Neural progenitor cell (in vitro differentiated cells): ENCODE measurements around the gene ADAMTSL5. TPM values are rescaled to one million over a fixed set of nuclear protein-coding genes. Genes with fewer than 3 reads are reported as not detected.

Source experiments
- DNase-seq: peaks from one replicate; pipeline ENCODE4 v3.0.0-alpha.2; 2016; ENCODE audit warnings: low spot score
- H2AFZ ChIP-seq: fragments of 200-600 bp; sonication (generic); replicated peaks from 2 replicates; pipeline ENCODE4 v1.6.1; 2016; ENCODE audit warnings: antibody characterized with exemption
- H3F3A ChIP-seq: fragments of 200-600 bp; sonication (generic); 2 replicates; pipeline ENCODE4 v1.6.1; 2016; ENCODE audit warnings: antibody characterized with exemption, low read depth
- H3K27ac ChIP-seq: fragments of 200-600 bp; sonication (generic); 2 replicates; pipeline ENCODE4 v1.5.1; 2016; ENCODE audit warnings: mild to moderate bottlenecking
- H3K27me3 ChIP-seq: fragments of 200-600 bp; sonication (generic); 2 replicates; pipeline ENCODE4 v1.6.1; 2016; ENCODE audit warnings: mild to moderate bottlenecking, moderate library complexity
- H3K36me3 ChIP-seq: fragments of 200-600 bp; sonication (generic); 2 replicates; pipeline ENCODE4 v1.5.1; 2016
- H3K4me1 ChIP-seq: fragments of 200-600 bp; sonication (generic); 2 replicates; pipeline ENCODE4 v1.6.1; 2016; ENCODE audit warnings: mixed run types
- H3K4me2 ChIP-seq: fragments of 200-600 bp; sonication (generic); 2 replicates; pipeline ENCODE4 v1.6.1; 2016
- H3K4me3 ChIP-seq: fragments of 200-600 bp; sonication (generic); 2 replicates; pipeline ENCODE4 v1.5.1; 2016
- H3K79me2 ChIP-seq: fragments of 200-600 bp; sonication (generic); 2 replicates; pipeline ENCODE4 v1.6.1; 2016; ENCODE audit warnings: low read depth
- H3K9ac ChIP-seq: fragments of 200-600 bp; sonication (generic); 2 replicates; pipeline ENCODE4 v1.6.1; 2016
- H3K9me3 ChIP-seq: fragments of 200-600 bp; sonication (generic); 2 replicates; pipeline ENCODE4 v1.5.1; 2016; ENCODE audit warnings: low read depth
- H4K20me1 ChIP-seq: fragments of 200-600 bp; sonication (generic); 2 replicates; pipeline ENCODE4 v1.6.1; 2016; ENCODE audit warnings: low read depth
- H3K27ac Mint-ChIP-seq: 3 replicates; pipeline ENCODE4 v1.8.0; 2021; ENCODE audit warnings: mixed read lengths
- H3K27me3 Mint-ChIP-seq: 2 replicates; pipeline ENCODE4 v1.8.0; 2022; ENCODE audit warnings: low read depth, mild to moderate bottlenecking, inconsistent platforms, moderate library complexity, mixed read lengths; ENCODE audit not compliant: insufficient read depth
- H3K36me3 Mint-ChIP-seq: 3 replicates; pipeline ENCODE4 v1.8.0; 2021; ENCODE audit warnings: mixed read lengths
- H3K4me1 Mint-ChIP-seq: 3 replicates; pipeline ENCODE4 v1.8.0; 2021; ENCODE audit warnings: mixed read lengths
- H3K4me3 Mint-ChIP-seq: 3 replicates; pipeline ENCODE4 v1.8.0; 2021; ENCODE audit warnings: mild to moderate bottlenecking, moderate library complexity, mixed read lengths
- H3K9me3 Mint-ChIP-seq: 3 replicates; pipeline ENCODE4 v1.8.0; 2020; ENCODE audit warnings: mixed read lengths
- CTCF ChIP-seq: fragments of 200-600 bp; sonication (generic); IDR thresholded peaks from 2 replicates; pipeline ENCODE4 v1.5.1; 2017; ENCODE audit warnings: antibody characterized with exemption, mild to moderate bottlenecking
- EZH2 ChIP-seq: fragments of 200-600 bp; sonication (generic); IDR thresholded peaks from 2 replicates; pipeline ENCODE4 v1.6.1; 2017; ENCODE audit warnings: antibody characterized with exemption, mild to moderate bottlenecking, moderate library complexity
- EZH2phosphoT487 ChIP-seq: fragments of 200-600 bp; sonication (generic); IDR thresholded peaks from 2 replicates; pipeline ENCODE4 v1.6.1; 2017; ENCODE audit warnings: antibody characterized with exemption
- total RNA-seq: library from RNA; depleted of rRNA; stranded (reverse); fragments of >200 nt; gene quantifications from 2 replicates; pipeline ENCODE4 v1.2.3, GENCODE V29; 2015; ENCODE audit warnings: low replicate concordance

Gene ADAMTSL5
- total RNA-seq, 1 donor from 2014 or later, result 0.13 TPM

GRCh38 chr19:1507192-1507660, 5.6 kb downstream of the ADAMTSL5 start:
- Mint-ChIP-seq H3K9me3 (peaks cover 5% of the 10 kb centered on the region), H3K4me3 (no peak overlapping the region), H3K36me3 (no peaks in the 10 kb centered on the region), H3K27ac (peak overlapping the region; percentile 97), H3K27me3 (peaks cover 16% of the 10 kb centered on the region), H3K4me1 (peaks cover 26% of the 10 kb centered on the region)
- Histone ChIP-seq H3K4me2 (peak overlapping the region; percentile 46), H3K4me3 (peak overlapping the region; percentile 57), H4K20me1 (no peaks in the 10 kb centered on the region), H3K9ac (no peak overlapping the region), H3K79me2 (no peaks in the 10 kb centered on the region), H3K36me3 (no peaks in the 10 kb centered on the region), H3K27ac (no peak overlapping the region), H2AFZ (no peak overlapping the region), H3K27me3 (peaks cover 63% of the 10 kb centered on the region), H3F3A (peaks cover 43% of the 10 kb centered on the region), H3K9me3 (no peaks in the 10 kb centered on the region), H3K4me1 (peaks cover 13% of the 10 kb centered on the region)
- no peak for DNase-seq
- TF ChIP-seq EZH2, result no peak
- TF ChIP-seq EZH2phosphoT487, result no peak
- no peak for TF ChIP-seq CTCF

- DNase-seq, result no peak
- Histone ChIP-seq H3K9me3 (no peaks in the 10 kb centered on the region), H4K20me1 (no peaks in the 10 kb centered on the region), H2AFZ (no peak overlapping the region), H3F3A (peaks cover 38% of the 10 kb centered on the region), H3K4me2 (no peak overlapping the region), H3K79me2 (no peaks in the 10 kb centered on the region), H3K4me1 (peaks cover 13% of the 10 kb centered on the region), H3K27ac (no peak overlapping the region), H3K27me3 (peaks cover 56% of the 10 kb centered on the region), H3K9ac (no peak overlapping the region), H3K4me3 (no peak overlapping the region), H3K36me3 (no peaks in the 10 kb centered on the region)
- Mint-ChIP-seq H3K4me1 (peaks cover 26% of the 10 kb centered on the region), H3K4me3 (peak overlapping the region; percentile 8), H3K27ac (peak overlapping the region; percentile 24), H3K36me3 (no peaks in the 10 kb centered on the region), H3K9me3 (peaks cover 6% of the 10 kb centered on the region), H3K27me3 (peaks cover 16% of the 10 kb centered on the region)
- TF ChIP-seq EZH2phosphoT487, result no peak
- TF ChIP-seq EZH2, result no peak
- no peak for TF ChIP-seq CTCF
Measured at GRCh38 chr19:1505991-1506881, 6.6 kb downstream of the ADAMTSL5 start.

GRCh38 chr19:1505012-1505411, 7.8 kb downstream of the ADAMTSL5 start:
- Histone ChIP-seq H3K36me3 (no peaks in the 10 kb centered on the region), H3K79me2 (no peaks in the 10 kb centered on the region), H3K4me3 (no peak overlapping the region), H3K9ac (no peak overlapping the region), H3F3A (peaks cover 31% of the 10 kb centered on the region), H2AFZ (no peak overlapping the region), H4K20me1 (no peaks in the 10 kb centered on the region), H3K27me3 (peaks cover 44% of the 10 kb centered on the region), H3K4me2 (no peak overlapping the region), H3K27ac (no peak overlapping the region), H3K4me1 (peaks cover 4% of the 10 kb centered on the region), H3K9me3 (peaks cover 3% of the 10 kb centered on the region)
- H3K9me3 Mint-ChIP-seq, result peaks cover 9% of the 10 kb centered on the region
- H3K27me3 Mint-ChIP-seq, result peaks cover 11% of the 10 kb centered on the region
- no peak overlapping the region for H3K4me3 Mint-ChIP-seq
- no peak overlapping the region for H3K27ac Mint-ChIP-seq
- no peaks in the 10 kb centered on the region for H3K36me3 Mint-ChIP-seq
- DNase-seq, result no peak
- no peak for TF ChIP-seq EZH2
- TF ChIP-seq CTCF, result no peak
- TF ChIP-seq EZH2phosphoT487, result no peak
- peaks cover 25% of the 10 kb centered on the region for H3K4me1 Mint-ChIP-seq
